HepG2 (cell line): Measurements from ENCODE around the gene PSPH. TPM values are rescaled to one million over a fixed set of nuclear protein-coding genes. Genes with fewer than 3 reads are reported as not detected.
"Not testable (repeated sequence)": the region's sequence is repeated elsewhere in the genome, so short reads cannot be mapped to it uniquely, and the experiment has no call there.

Experiments used
- ATAC-seq: fragments of 200-7000 bp; cut with Tn5 transposase; 3 replicates; pipeline ENCODE4 v1.9.1; 2020; ENCODE audit warnings: mild to moderate bottlenecking, moderate library complexity
- BruUV-seq: library from RNA; stranded (reverse); fragments of 400-500 nt; replicated peaks from 2 replicates; lab custom pipeline; 2021; lab: Mats Ljungman, UMichigan
- CTCF ChIA-PET: fragments of 300-600 bp; formaldehyde crosslinking; extraction: SDS; loops from one replicate; lab custom pipeline; 2021; ENCODE audit warnings: low total read pairs, inconsistent platforms, low intra/inter-chr PET ratio; lab: Yijun Ruan, JAX
- POLR2A ChIA-PET: fragments of 350-600 bp; sonication (Branson Sonifier 250); formaldehyde crosslinking; loops from one replicate; lab custom pipeline; 2020; ENCODE audit warnings: antibody characterized with exemption, inconsistent platforms; lab: Yijun Ruan, JAX
- DNase-seq: peaks from one replicate; pipeline ENCODE4 v3.0.0-alpha.2; 2015; ENCODE audit warnings: low spot score
- FAIRE-seq: peaks from 3 replicates; lab custom pipeline; 2011; peaks lifted over from hg19 to GRCh38; lab: Jason Lieb, UNC
- H2AFZ ChIP-seq: one replicate; pipeline ENCODE4 v1.6.1; 2011; ENCODE audit warnings: low read length, inconsistent platforms
- H3K27ac ChIP-seq: fragments of 300-600 bp; 3 replicates; pipeline ENCODE4 v1.8.0; 2011; ENCODE audit warnings: mixed run types, mild to moderate bottlenecking, mixed read lengths, low read length, inconsistent platforms; ENCODE audit not compliant: insufficient read depth; ENCODE audit errors: extremely low read length
- H3K27me3 ChIP-seq, 2 experiments: fragments of 200-600 bp in 1 of 2; 2 replicates in 1 of 2; 3 replicates in 1 of 2; pipeline versions ENCODE4 v1.6.0 to v1.8.0; 2011; ENCODE audit warnings: low read length in 2 of 2, mild to moderate bottlenecking in 2 of 2, moderate library complexity in 2 of 2, inconsistent platforms in 1 of 2; ENCODE audit not compliant: insufficient read depth in 2 of 2, control insufficient read depth in 1 of 2
- H3K36me3 ChIP-seq, 2 experiments: fragments of 200-600 bp in 1 of 2; replicated peaks in 1 of 2; 2 replicates in 1 of 2; 3 replicates in 1 of 2; pipeline versions ENCODE4 v1.5.1 to v1.8.0; 2011; ENCODE audit warnings: low read length in 2 of 2, inconsistent platforms in 1 of 2; ENCODE audit not compliant: insufficient read depth in 2 of 2, control insufficient read depth in 1 of 2
- H3K4me1 ChIP-seq: 2 replicates; pipeline ENCODE4 v1.5.1; 2012; ENCODE audit warnings: low read length, inconsistent platforms; ENCODE audit not compliant: insufficient read depth
- H3K4me2 ChIP-seq: 2 replicates; pipeline ENCODE4 v1.6.0; 2011; ENCODE audit warnings: low read depth, low read length, inconsistent platforms
- H3K4me3 ChIP-seq, 3 experiments: fragments of 200-600 bp in 1 of 3; sonication (generic), shearing (Covaris generic) in 1 of 3; replicated peaks in 1 of 3; 2 replicates each; pipeline ENCODE4 v1.5.1; 2011 to 2016; ENCODE audit warnings: low read length in 3 of 3, inconsistent platforms in 2 of 3, low read depth in 2 of 3, mild to moderate bottlenecking in 2 of 3, control low read depth in 1 of 3, mixed read lengths in 1 of 3; ENCODE audit not compliant: insufficient read depth in 1 of 3
- H3K79me2 ChIP-seq: one replicate; pipeline ENCODE4 v1.6.1; 2011; ENCODE audit warnings: low read length, inconsistent platforms; ENCODE audit not compliant: insufficient read depth
- H3K9ac ChIP-seq: 2 replicates; pipeline ENCODE4 v1.6.0; 2011; ENCODE audit warnings: mild to moderate bottlenecking, low read depth, low read length, inconsistent platforms; ENCODE audit not compliant: insufficient read depth
- H3K9me3 ChIP-seq: 2 replicates; pipeline ENCODE4 v1.5.1; 2012; ENCODE audit warnings: mild to moderate bottlenecking, low read length
- H4K20me1 ChIP-seq: 2 replicates; pipeline ENCODE4 v1.6.0; 2011; ENCODE audit warnings: inconsistent platforms, mild to moderate bottlenecking, low read length, moderate library complexity; ENCODE audit not compliant: insufficient read depth
- WGBS: methylation state at CpG from one replicate; pipeline ENCODE4 v1.1.6; 2017; ENCODE audit warnings: low lambda C conversion rate; 5-methylcytosine and 5-hydroxymethylcytosine counted together
- in situ Hi-C: cut with HindIII; loops from 2 replicates; pipeline ENCODE4 v1.10.0; 2017; ENCODE audit warnings: low pct_unique_long_range_greater_than_20kb; ENCODE audit not compliant: extremely low pct_ligation_motif_present
- intact Hi-C: fragments of 100-400 bp; cut with micrococcal nuclease; formaldehyde crosslinking; loops from one replicate; pipeline ENCODE4 v1.10.0; 2022; ENCODE audit not compliant: unreplicated experiment
- polyA plus RNA-seq, 8 experiments: library from polyadenylated mRNA; depleted of rRNA in 3 of 8; stranded (reverse) in 7 of 8; unstranded in 1 of 8; fragments of >200 nt; fragmentation: Illumina TruSeq in 4 of 8; extraction: Trizol in 4 of 8; gene quantifications; 2 replicates each; pipeline versions ENCODE4 v1.2.1 to v1.2.3, GENCODE V29; 2011 to 2016; ENCODE audit warnings: low read depth in 4 of 8, missing spikeins in 1 of 8, mixed read lengths in 1 of 8; ENCODE audit not compliant: insufficient read depth in 1 of 8
- total RNA-seq, 5 experiments: library from RNA; depleted of rRNA; stranded (reverse); fragments of >200 nt; fragmentation: Illumina TruSeq; extraction: Trizol; gene quantifications; 2 replicates each; pipeline ENCODE4 v1.2.3, GENCODE V29; 2016; ENCODE audit warnings: low read depth in 1 of 5
- TF ChIP-seq, protein P1 (sequence below): sonication (generic); formaldehyde crosslinking; IDR thresholded peaks from 2 replicates; pipeline ENCODE4 v1.5.0; 2020; ENCODE audit warnings: mild to moderate bottlenecking, missing genetic modification reagents, borderline replicate concordance
- TF ChIP-seq, protein P2 (sequence below): sonication (generic); formaldehyde crosslinking; IDR thresholded peaks from 2 replicates; pipeline ENCODE4 v1.5.0; 2020; ENCODE audit warnings: mild to moderate bottlenecking, missing genetic modification reagents, borderline replicate concordance

PSPH gene
- total and polyA plus RNA-seq, 2 of the 13 experiments (the other 11 are each of a cell fraction or from before 2014, with no cell fraction given), result 85.5 to 124 TPM

DNA sequence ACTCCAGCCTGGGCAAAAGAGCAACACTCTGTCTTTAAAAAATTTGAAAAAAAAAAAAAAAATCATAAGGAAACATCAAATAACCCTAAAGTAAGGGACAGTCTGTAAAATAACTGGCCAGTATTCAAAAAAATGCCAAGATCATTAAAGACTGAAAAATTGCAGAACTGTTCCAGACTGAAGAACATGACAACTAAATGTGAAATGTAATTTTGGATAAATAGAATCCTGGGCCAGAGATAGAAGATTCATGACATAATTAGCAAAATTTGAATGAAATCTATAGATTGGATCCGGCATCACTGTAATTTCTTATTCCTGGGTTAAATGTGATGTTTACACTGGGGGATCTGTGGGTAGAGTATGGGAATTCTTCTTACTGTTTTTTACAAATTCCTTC lies 3.0 kb downstream of the PSPH start (continued):
- TF ChIP-seq, protein P1, sequence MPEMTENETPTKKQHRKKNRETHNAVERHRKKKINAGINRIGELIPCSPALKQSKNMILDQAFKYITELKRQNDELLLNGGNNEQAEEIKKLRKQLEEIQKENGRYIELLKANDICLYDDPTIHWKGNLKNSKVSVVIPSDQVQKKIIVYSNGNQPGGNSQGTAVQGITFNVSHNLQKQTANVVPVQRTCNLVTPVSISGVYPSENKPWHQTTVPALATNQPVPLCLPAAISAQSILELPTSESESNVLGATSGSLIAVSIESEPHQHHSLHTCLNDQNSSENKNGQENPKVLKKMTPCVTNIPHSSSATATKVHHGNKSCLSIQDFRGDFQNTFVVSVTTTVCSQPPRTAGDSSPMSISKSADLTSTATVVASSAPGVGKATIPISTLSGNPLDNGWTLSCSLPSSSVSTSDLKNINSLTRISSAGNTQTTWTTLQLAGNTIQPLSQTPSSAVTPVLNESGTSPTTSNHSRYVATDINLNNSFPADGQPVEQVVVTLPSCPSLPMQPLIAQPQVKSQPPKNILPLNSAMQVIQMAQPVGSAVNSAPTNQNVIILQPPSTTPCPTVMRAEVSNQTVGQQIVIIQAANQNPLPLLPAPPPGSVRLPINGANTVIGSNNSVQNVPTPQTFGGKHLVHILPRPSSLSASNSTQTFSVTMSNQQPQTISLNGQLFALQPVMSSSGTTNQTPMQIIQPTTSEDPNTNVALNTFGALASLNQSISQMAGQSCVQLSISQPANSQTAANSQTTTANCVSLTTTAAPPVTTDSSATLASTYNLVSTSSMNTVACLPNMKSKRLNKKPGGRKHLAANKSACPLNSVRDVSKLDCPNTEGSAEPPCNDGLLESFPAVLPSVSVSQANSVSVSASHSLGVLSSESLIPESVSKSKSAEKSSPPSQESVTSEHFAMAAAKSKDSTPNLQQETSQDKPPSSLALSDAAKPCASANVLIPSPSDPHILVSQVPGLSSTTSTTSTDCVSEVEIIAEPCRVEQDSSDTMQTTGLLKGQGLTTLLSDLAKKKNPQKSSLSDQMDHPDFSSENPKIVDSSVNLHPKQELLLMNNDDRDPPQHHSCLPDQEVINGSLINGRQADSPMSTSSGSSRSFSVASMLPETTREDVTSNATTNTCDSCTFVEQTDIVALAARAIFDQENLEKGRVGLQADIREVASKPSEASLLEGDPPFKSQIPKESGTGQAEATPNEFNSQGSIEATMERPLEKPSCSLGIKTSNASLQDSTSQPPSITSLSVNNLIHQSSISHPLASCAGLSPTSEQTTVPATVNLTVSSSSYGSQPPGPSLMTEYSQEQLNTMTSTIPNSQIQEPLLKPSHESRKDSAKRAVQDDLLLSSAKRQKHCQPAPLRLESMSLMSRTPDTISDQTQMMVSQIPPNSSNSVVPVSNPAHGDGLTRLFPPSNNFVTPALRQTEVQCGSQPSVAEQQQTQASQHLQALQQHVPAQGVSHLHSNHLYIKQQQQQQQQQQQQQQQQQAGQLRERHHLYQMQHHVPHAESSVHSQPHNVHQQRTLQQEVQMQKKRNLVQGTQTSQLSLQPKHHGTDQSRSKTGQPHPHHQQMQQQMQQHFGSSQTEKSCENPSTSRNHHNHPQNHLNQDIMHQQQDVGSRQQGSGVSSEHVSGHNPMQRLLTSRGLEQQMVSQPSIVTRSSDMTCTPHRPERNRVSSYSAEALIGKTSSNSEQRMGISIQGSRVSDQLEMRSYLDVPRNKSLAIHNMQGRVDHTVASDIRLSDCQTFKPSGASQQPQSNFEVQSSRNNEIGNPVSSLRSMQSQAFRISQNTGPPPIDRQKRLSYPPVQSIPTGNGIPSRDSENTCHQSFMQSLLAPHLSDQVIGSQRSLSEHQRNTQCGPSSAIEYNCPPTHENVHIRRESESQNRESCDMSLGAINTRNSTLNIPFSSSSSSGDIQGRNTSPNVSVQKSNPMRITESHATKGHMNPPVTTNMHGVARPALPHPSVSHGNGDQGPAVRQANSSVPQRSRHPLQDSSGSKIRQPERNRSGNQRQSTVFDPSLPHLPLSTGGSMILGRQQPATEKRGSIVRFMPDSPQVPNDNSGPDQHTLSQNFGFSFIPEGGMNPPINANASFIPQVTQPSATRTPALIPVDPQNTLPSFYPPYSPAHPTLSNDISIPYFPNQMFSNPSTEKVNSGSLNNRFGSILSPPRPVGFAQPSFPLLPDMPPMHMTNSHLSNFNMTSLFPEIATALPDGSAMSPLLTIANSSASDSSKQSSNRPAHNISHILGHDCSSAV (CRISPR knock-in tag), result no peak
- TF ChIP-seq, all 625 proteins: peak for 0

DNA sequence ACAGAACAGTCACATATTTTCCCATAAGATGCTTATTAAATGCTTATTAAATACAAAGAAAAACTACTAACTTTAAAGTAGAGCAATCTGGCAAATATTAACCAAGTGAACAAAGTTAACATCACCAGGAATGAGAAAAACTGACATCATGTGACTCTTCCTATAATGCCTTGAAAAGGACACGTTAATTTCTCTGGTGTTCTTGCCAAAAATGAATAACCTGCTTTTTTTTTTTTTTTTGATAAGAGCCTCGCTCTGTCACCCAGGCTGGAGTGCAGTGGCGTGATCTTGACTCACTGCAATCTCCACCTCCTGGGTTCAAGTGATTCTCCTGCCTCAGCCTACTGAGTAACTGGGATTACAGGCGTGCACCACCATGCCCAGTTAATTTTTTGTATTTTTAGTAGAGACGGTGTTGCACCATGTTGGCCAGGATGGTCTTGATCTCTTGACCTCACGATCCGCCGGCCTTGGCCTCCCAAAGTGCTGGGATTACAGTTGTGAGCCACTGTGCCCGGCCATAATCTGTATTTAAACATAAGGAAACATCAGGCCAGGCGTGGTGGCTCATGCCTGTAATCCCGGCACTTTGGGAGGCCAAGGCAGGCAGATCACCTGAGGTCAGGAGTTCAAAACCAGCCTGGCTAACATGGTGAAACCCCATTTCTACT lies 3.7 kb downstream of the PSPH start:
- CTCF ChIA-PET, H2AFZ ChIP-seq, ATAC-seq, BruUV-seq, H4K20me1 ChIP-seq, H3K27me3 ChIP-seq, in situ Hi-C loops, H3K36me3 ChIP-seq, H3K9ac ChIP-seq, H3K9me3 ChIP-seq, FAIRE-seq, DNase-seq: not testable (repeated sequence)
- intact Hi-C loops, result loop anchor here (1.0 kb wide), 1 partner anchor 13 kb away; no protein-coding TSS in a partner anchor
- peak overlapping the region; percentile 48 for H3K4me2 ChIP-seq
- POLR2A ChIA-PET, result interaction anchor here (0.7 to 1.8 kb wide), 3 partner anchors 14 to 41 kb away, joined by 4 to 19 read pairs (median 4); no protein-coding TSS in a partner anchor
- peak overlapping the region in 1 of 3 experiments; percentile 31; a peak in 1 of 6 replicates for H3K4me3 ChIP-seq
- 9% methylated on average over 11 of the region's 11 CpGs for WGBS
- peaks cover 57% of the 10 kb centered on the region for H3K4me1 ChIP-seq
- H3K27ac ChIP-seq, result peak overlapping the region; percentile 71
- H3K79me2 ChIP-seq, result peaks cover 25% of the 10 kb centered on the region
- TF ChIP-seq, protein P2, sequence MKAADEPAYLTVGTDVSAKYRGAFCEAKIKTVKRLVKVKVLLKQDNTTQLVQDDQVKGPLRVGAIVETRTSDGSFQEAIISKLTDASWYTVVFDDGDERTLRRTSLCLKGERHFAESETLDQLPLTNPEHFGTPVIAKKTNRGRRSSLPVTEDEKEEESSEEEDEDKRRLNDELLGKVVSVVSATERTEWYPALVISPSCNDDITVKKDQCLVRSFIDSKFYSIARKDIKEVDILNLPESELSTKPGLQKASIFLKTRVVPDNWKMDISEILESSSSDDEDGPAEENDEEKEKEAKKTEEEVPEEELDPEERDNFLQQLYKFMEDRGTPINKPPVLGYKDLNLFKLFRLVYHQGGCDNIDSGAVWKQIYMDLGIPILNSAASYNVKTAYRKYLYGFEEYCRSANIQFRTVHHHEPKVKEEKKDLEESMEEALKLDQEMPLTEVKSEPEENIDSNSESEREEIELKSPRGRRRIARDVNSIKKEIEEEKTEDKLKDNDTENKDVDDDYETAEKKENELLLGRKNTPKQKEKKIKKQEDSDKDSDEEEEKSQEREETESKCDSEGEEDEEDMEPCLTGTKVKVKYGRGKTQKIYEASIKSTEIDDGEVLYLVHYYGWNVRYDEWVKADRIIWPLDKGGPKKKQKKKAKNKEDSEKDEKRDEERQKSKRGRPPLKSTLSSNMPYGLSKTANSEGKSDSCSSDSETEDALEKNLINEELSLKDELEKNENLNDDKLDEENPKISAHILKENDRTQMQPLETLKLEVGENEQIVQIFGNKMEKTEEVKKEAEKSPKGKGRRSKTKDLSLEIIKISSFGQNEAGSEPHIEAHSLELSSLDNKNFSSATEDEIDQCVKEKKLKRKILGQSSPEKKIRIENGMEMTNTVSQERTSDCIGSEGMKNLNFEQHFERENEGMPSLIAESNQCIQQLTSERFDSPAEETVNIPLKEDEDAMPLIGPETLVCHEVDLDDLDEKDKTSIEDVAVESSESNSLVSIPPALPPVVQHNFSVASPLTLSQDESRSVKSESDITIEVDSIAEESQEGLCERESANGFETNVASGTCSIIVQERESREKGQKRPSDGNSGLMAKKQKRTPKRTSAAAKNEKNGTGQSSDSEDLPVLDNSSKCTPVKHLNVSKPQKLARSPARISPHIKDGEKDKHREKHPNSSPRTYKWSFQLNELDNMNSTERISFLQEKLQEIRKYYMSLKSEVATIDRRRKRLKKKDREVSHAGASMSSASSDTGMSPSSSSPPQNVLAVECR (CRISPR knock-in tag), result peak; percentile 10; the same call in 1 of the 2 replicates
